HG02973 (cell line): ENCODE data around the gene E2F6.

ENCODE experiments used
- ATAC-seq: cut with Tn5 transposase; IDR thresholded peaks from one replicate; pipeline ENCODE4 v1.9.1; 2021; ENCODE audit warnings: moderate library complexity; ENCODE audit not compliant: unreplicated experiment

The E2F6 gene

GRCh38 chr2:11396021-11396420, 69.9 kb downstream of the E2F6 start:
- no peak for ATAC-seq

- ATAC-seq, result no peak
These were observed 70.6 kb downstream of the E2F6 start for GRCh38 chr2:11395389-11395788.
